HG02885 (cell line): ENCODE measurements around the gene PITHD1.
"Not testable (repeated sequence)": the region's sequence is repeated elsewhere in the genome, so short reads cannot be mapped to it uniquely, and the experiment has no call there.

Source experiments
- ATAC-seq: cut with Tn5 transposase; IDR thresholded peaks from one replicate; pipeline ENCODE4 v1.9.1; 2021; ENCODE audit warnings: mild to moderate bottlenecking; ENCODE audit not compliant: unreplicated experiment, poor library complexity

Gene PITHD1

GRCh38 chr1:23816906-23817305 lies 38.7 kb downstream of the PITHD1 start:
- no peak for ATAC-seq

GRCh38 chr1:23817633-23818032 lies 39.4 kb downstream of the PITHD1 start:
- ATAC-seq = no peak

- no peak for ATAC-seq
Observed at GRCh38 chr1:23823767-23824166, 45.5 kb downstream of the PITHD1 start.

- ATAC-seq = no peak
Observed at GRCh38 chr1:23824711-23825075, 46.5 kb downstream of the PITHD1 start.

- ATAC-seq = peak; percentile 87
Observed at GRCh38 chr1:23825076-23825761, 47.0 kb downstream of the PITHD1 start, which contains the start of gene HMGCL. TSS of gene HMGCL (minus strand) at chr1:23825429. CDS start at chr1:23825415, 14 bp downstream.

- peak; percentile 65 for ATAC-seq
Observed at GRCh38 chr1:23825762-23826522, 47.7 kb downstream of the PITHD1 start.

- ATAC-seq = not testable (repeated sequence)
Observed at GRCh38 chr1:23826590-23826989, 48.4 kb downstream of the PITHD1 start.

GRCh38 chr1:23827717-23828116 lies 49.5 kb downstream of the PITHD1 start:
- ATAC-seq = no peak

GRCh38 chr1:23834156-23834555 lies 55.9 kb downstream of the PITHD1 start:
- ATAC-seq = not testable (repeated sequence)

GRCh38 chr1:23836037-23836436 lies 57.8 kb downstream of the PITHD1 start:
- no peak for ATAC-seq
